HG03354 (cell line): ENCODE results near the gene FAM241B.

Source experiments
- ATAC-seq: cut with Tn5 transposase; IDR thresholded peaks from one replicate; pipeline ENCODE4 v1.9.1; 2021; ENCODE audit warnings: mild to moderate bottlenecking; ENCODE audit not compliant: unreplicated experiment, poor library complexity, severe bottlenecking

The FAM241B gene

DNA sequence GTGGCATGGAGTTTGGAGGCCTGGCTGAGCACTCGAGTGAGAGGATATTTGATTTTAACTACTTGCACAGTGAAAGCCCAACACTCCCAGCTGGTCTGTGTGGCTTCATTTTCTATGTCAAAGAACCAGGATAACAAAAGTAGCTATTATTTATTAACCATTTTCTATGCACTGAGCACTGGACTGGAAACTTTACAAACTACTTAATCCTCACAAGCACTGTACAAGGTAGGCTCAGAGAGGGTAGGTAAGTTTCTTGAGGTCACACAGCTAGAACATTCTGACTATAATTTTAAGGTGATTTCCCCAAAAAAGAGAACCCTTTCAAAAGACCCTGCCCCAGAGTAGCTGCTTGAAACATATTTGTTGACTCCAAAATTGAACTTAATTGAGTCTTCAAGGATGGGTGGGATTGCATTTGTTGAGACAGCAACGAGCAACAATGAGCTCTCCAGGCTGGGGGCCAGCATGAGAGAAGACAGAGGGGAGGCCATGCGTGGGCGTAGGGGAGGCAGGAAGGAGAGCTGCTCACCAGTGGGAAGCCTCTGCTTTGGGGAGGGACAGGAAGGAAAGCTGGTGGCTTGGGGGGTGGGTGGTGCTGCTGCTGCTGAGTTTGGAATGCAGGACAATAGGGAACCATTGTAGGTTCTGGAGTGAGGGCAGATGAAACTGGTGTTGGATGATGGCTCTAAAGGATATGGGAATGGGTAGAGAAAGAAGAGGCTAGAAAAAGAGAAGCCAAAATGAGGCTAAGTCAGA, 31.5 kb downstream of the FAM241B start:
- ATAC-seq, result no peak

DNA sequence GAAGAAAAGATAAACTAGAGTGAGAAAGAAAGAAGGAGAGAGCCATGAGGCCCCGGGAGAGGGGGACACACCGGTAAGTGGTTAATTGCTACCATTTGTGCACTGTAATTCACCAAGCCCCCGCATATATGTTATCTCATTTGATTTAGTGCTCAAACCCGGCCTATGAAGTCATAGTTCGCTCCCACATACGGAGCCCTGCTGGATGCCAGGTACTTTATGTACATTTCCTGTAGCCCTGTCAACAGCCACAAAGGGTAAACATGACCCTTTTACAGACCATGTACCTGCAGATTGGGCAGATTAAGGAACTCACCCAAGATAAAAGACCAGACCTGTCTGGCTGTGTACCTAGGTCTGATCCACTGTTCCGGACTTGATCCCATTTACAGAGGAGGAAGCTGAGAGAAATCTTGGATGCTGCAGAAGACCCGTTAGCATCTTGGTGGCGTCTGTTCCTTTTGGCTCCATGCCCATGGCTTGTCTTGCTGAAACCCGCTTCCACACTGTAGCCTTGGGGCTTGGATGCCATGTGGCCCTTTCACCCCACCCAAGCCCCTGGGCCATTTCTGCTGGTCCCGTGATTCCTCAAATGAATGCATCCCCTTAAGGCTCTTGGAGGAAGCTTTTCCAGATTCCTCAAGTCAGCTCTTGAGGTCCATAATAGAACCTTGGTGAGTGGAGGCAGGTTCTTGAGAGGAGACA, 32.3 kb downstream of the FAM241B start:
- no peak for ATAC-seq

GRCh38 chr10:69662901-69663300, 32.9 kb downstream of the FAM241B start:
- ATAC-seq, result no peak

- no peak for ATAC-seq
Measured at GRCh38 chr10:69663369-69663947, 33.4 kb downstream of the FAM241B start.

GRCh38 chr10:69665474-69666320, 35.6 kb downstream of the FAM241B start:
- no peak for ATAC-seq

DNA sequence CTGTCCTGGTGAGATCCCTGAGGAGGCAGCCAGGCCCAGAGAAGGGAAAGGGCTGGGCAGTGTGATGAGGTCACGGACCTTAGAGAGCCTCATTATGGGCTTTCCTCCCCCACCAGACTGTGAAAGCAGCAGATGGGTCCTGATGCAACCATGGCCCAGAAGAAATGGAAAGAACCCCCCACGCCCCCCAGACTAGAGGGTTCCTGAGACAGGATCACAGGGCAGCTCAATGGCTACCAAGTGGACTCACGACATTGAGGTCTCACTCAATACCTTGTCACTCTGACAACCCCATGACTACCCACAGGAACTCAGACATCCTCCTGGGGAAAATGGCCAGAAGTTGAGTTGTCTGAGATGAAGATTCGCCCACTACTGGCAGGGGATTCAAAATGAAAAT, 36.7 kb downstream of the FAM241B start:
- no peak for ATAC-seq

DNA sequence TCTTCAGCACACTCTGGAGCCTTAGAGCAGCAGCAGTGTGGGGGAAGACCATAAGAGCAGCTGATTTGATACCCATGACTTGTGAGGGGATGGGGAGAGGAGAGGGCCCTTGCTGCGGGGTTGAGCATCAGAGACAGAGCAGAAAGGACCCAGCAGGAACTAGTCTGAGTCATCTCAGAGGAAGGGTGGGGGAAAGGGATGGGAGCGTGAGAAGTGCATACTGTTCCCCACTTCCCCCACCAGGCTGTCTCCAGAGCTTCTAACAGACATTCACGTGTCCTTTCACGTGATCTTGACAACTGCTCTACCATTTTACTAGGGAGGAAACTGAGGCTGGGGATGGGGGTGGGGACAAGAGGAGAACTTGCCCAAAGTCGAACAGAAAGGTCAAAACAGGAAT, 38.7 kb downstream of the FAM241B start:
- ATAC-seq, result no peak

GRCh38 chr10:69669409-69669808, 39.4 kb downstream of the FAM241B start:
- ATAC-seq, result no peak

- ATAC-seq, result no peak
Measured at GRCh38 chr10:69673521-69673920, 43.5 kb downstream of the FAM241B start.

DNA sequence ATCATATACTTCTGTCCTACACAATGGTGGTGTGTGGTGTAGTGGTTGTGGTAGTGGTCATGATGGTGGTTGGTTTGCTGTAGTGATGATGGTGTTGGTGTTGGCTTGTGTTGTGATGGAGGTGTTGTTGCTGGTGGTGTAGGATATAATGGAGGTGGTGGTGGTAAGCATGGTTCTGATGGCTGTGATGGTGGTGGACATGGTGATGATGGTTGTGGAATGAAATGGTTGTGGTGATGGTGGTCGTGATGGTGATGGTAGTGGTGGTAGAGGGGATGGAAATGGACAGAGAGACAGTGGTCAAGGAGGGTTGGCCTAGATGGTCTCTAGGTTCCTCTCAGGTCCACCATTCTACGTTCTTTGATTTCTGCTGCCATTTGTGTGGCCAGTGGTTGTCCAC, 44.7 kb downstream of the FAM241B start:
- ATAC-seq, result no peak

DNA sequence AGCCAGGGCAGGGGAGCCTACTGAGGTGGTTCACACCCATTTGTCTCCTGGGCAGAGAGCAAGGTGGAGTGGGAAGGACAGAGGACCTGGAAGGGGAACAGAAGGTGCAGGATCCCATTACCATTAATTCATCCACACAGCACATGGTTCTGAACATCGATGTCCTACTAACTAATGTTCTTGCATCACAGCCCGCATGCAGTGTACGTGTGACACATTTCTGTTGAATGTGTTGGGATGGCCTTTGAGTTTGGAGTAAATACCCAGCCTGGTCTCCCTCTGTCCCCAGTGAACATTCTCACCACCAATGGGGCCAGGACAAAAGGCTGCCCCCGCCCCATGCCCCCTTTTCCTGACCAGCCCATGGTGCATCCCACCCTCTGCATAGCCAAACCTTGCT, 46.3 kb downstream of the FAM241B start:
- no peak for ATAC-seq

DNA sequence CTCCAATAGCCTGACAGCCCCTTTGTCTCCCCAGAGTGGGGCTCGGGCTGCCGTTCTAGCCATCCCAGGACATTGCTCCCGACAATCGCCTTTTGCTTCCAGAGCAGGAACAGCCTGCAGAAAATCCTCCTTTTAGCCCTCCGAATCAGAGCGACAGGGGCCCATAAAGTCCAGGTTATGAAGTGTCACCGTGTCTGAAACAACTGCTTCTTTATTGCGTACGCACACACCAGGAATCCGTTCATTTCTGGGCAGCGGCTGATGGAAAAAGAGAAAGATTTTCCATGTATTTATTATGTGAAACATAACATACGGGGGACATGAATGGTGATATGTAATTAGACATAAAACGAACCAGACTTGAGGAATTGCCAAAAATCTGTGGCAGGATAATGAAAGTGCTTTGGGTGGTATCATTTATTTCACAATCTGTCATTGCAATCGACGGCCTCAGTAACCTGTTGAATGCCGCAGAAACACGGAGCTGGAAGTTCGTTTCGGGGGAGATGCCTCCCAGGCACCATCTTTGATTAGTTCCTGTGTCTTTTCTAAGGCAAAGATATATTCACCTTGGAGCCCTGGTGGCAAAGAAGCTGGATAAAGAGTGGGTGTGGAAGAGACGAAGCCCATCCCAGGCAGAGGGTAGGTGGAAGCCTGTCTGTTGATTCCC, 48.1 kb downstream of the FAM241B start:
- ATAC-seq, result no peak

GRCh38 chr10:69679736-69680135, 49.7 kb downstream of the FAM241B start:
- ATAC-seq, result no peak

DNA sequence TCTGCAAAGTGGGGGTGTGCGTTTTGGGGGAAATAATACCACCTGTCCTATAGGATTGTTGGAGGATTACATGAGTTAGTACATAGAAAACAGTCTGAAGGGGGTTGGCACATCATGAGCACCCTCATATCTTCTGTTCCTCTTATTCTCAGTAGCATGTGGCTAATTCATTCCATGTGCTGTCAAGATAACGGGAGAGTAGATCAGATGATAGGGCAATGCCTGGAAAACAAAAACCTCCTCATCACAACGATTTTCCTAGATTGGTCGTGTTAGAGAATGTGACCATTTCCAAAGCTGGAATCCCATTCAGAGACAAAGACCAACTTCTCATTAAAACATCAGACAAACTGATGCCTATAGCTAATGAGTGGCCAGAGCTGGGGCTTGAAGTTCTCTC, 50.6 kb downstream of the FAM241B start:
- ATAC-seq, result no peak

- no peak for ATAC-seq
Measured at GRCh38 chr10:69681436-69681835, 51.4 kb downstream of the FAM241B start.

DNA sequence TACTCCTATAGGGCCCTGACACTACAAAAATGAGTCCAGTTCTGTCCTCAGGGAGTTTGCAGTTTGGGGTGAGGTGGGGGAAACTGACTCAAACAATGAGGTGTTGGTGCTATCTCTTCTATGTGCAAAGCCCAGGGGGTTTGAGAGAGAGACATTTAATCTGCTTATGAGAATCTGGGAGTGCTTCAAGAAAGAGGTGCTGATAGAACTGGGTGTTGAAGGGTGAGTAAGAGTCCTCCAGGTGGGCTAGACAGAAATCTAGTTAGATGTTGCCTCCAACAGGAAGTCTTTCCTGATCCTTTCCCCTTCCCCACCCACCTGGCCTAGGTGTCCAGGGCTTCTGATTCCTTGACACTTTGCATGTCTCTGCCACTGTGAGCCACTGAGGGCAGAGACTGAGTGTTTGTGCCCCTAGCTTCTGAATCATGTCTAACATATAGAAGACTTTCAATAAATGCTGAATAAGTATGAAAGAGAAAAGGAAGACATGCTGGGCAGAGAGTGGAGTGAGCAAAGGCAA, 53.0 kb downstream of the FAM241B start:
- ATAC-seq, result no peak
